NT2/D1 (cell line): ENCODE measurements around the gene PTPRN2.

Experiments
- YY1 ChIP-seq: IDR thresholded peaks from 2 replicates; pipeline ENCODE4 v1.6.1; 2011; ENCODE audit not compliant: insufficient read length, insufficient read depth
- ZNF274 ChIP-seq: IDR thresholded peaks from 2 replicates; pipeline ENCODE4 v1.6.1; 2011; ENCODE audit warnings: mild to moderate bottlenecking, low read depth, low read length

- TF ChIP-seq ZNF274: no peak
- TF ChIP-seq YY1: no peak
These were observed 331.4 kb downstream of the PTPRN2 start for GRCh38 chr7:158256091-158256816.
